ENCODE measurements around the gene MAP1A. TPM values are rescaled to one million over a fixed set of nuclear protein-coding genes. Genes with fewer than 3 reads are reported as not detected.

The MAP1A gene
- total RNA-seq, 2 experiments from 2014 or later, result 9.8 to 9.9 TPM

DNA sequence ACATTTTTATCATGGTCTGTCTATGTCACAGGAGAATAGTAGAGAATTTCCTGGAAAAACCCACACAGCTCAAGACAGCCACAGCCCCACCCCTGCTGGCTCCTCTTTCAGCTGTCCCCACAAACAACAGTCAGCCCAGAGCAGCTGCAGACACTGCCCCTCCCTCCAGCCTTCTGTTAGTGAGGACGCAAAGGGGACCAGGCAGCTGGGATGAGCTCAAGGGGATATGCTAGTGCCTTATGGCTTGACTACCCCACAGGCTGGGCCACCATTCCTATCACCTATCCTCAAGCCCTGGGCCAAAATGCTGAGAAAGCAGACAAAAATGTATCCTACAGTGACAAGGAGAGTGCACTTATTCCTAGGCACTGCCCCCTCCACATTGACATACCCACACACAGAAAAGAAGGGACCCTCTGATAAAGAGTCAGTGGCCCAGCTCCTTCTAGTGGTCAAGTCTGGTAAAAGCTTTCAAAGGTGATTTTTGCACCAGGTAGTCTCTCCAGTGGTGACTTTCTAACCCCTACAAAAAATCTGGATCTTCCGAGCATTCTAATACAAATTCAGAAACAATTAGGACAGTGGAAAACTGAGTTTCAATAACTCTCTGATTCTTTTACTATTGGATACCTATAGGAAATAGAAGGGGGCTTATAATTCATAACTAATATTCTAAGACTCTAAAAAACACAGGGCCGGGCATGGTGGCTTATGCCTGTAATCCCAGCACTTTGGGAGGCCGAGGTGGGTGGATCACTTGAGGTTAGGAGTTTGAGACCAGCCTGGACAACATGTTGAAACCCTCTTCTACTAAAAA is 3.0 kb upstream of the MAP1A start:
- CTCF ChIA-PET, result interaction anchor here (0.9 to 6.4 kb wide), 9 partner anchors 9 to 97 kb away, joined by 3 to 59 read pairs (median 5); partner anchors contain the start of gene TP53BP1
- DNase-seq, result peak; percentile 42
- POLR2A ChIA-PET, result interaction anchor here (0.7 kb wide), 1 partner anchor 41 kb away, joined by 3 read pairs; no protein-coding TSS in a partner anchor
- Mint-ChIP-seq H3K27me3 (peaks cover 29% of the 10 kb centered on the region), H3K4me3 (peak overlapping the region; percentile 54), H3K9me3 (no peaks in the 10 kb centered on the region), H3K4me1 (peaks cover 78% of the 10 kb centered on the region), H3K27ac (peak overlapping the region; percentile 82), H3K36me3 (ENCODE audit: low read depth) (peaks cover 7% of the 10 kb centered on the region)

- no peak for DNase-seq
- Mint-ChIP-seq H3K4me3 (no peak overlapping the region), H3K4me1 (peaks cover 67% of the 10 kb centered on the region), H3K27me3 (peaks cover 29% of the 10 kb centered on the region), H3K36me3 (ENCODE audit: low read depth) (peaks cover 7% of the 10 kb centered on the region), H3K9me3 (no peaks in the 10 kb centered on the region), H3K27ac (no peak overlapping the region)
- CTCF ChIA-PET, result interaction anchor here (1.2 to 6.4 kb wide), 5 partner anchors 10 to 31 kb away, joined by 4 to 59 read pairs (median 8); no protein-coding TSS in a partner anchor
- POLR2A ChIA-PET, result no interaction called here
Observed at GRCh38 chr15:43515741-43516140, 1.7 kb upstream of the MAP1A start.

- Mint-ChIP-seq H3K36me3 (ENCODE audit: low read depth) (peaks cover 10% of the 10 kb centered on the region), H3K4me1 (peaks cover 66% of the 10 kb centered on the region), H3K27me3 (peaks cover 29% of the 10 kb centered on the region), H3K9me3 (no peaks in the 10 kb centered on the region), H3K27ac (peak overlapping the region; percentile 41), H3K4me3 (no peak overlapping the region)
- no peak for DNase-seq
- ChIA-PET CTCF (interaction anchor here (0.6 to 6.4 kb wide), 5 partner anchors 9 to 61 kb away, joined by 4 to 59 read pairs (median 8); no protein-coding TSS in a partner anchor), POLR2A (no interaction called here)
Observed at GRCh38 chr15:43516185-43516584, 1.2 kb upstream of the MAP1A start.

- ChIA-PET POLR2A (no interaction called here), CTCF (interaction anchor here (0.6 to 6.4 kb wide), 3 partner anchors 9 to 61 kb away, joined by 5 to 59 read pairs (median 7); no protein-coding TSS in a partner anchor)
- H3K27ac Mint-ChIP-seq, result no peak overlapping the region
- peaks cover 59% of the 10 kb centered on the region for H3K4me1 Mint-ChIP-seq
- peaks cover 10% of the 10 kb centered on the region for H3K36me3 Mint-ChIP-seq (ENCODE audit: low read depth)
- H3K27me3 Mint-ChIP-seq, result peaks cover 28% of the 10 kb centered on the region
- H3K4me3 Mint-ChIP-seq, result no peak overlapping the region
- H3K9me3 Mint-ChIP-seq, result no peaks in the 10 kb centered on the region
- no peak for DNase-seq
Observed at GRCh38 chr15:43516801-43517353, 531 bp upstream of the MAP1A start.

- Mint-ChIP-seq H3K4me1 (peaks cover 46% of the 10 kb centered on the region), H3K27ac (no peak overlapping the region), H3K27me3 (peaks cover 22% of the 10 kb centered on the region), H3K9me3 (no peaks in the 10 kb centered on the region), H3K4me3 (no peak overlapping the region), H3K36me3 (ENCODE audit: low read depth) (peaks cover 6% of the 10 kb centered on the region)
- POLR2A ChIA-PET, result no interaction called here
- CTCF ChIA-PET, result interaction anchor here (0.7 to 1.9 kb wide), 3 partner anchors 9 to 1854 kb away, joined by 3 to 6 read pairs (median 5); partner anchors contain the start of gene TP53BP1
- no peak for DNase-seq
Observed at GRCh38 chr15:43518197-43518761, 871 bp downstream of the MAP1A start.

GRCh38 chr15:43519196-43519595 is 1.8 kb downstream of the MAP1A start:
- H3K27ac Mint-ChIP-seq, result no peak overlapping the region
- ChIA-PET POLR2A (no interaction called here), CTCF (interaction anchor here (1.9 kb wide), 1 partner anchor 26 kb away, joined by 6 read pairs; the partner anchor contains the start of gene TP53BP1)
- DNase-seq, result no peak
- peaks cover 22% of the 10 kb centered on the region for H3K27me3 Mint-ChIP-seq
- peaks cover 38% of the 10 kb centered on the region for H3K4me1 Mint-ChIP-seq
- H3K36me3 Mint-ChIP-seq (ENCODE audit: low read depth), result peaks cover 6% of the 10 kb centered on the region
- no peaks in the 10 kb centered on the region for H3K9me3 Mint-ChIP-seq
- H3K4me3 Mint-ChIP-seq, result no peak overlapping the region

DNA sequence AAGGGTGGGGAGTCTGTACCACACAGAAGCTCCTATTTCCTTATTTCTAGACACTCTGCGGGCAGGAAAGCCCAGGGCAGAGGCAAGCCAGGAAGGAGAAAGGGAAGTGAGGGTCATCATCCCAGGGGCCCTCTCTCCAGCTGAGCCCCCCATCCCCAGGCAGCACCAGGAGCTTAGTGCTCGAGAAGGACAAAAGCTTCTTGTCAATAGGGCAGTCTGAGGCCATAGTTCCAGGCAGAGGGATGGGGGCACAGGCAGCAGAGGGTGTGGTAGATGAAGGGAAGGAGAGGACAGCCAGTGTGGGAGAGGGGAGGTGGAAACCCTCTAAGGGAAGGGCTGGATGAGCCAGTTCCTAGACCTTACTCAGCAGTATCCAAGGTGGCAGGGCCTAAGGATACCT is 2.7 kb downstream of the MAP1A start:
- no peak overlapping the region for H3K4me3 Mint-ChIP-seq
- H3K36me3 Mint-ChIP-seq (ENCODE audit: low read depth), result peaks cover 6% of the 10 kb centered on the region
- peaks cover 41% of the 10 kb centered on the region for H3K4me1 Mint-ChIP-seq
- DNase-seq, result no peak
- ChIA-PET POLR2A (no interaction called here), CTCF (interaction anchor here (0.5 kb wide), 1 partner anchor 1224 kb away, joined by 7 read pairs; no protein-coding TSS in a partner anchor)
- no peaks in the 10 kb centered on the region for H3K9me3 Mint-ChIP-seq
- H3K27me3 Mint-ChIP-seq, result peaks cover 22% of the 10 kb centered on the region
- H3K27ac Mint-ChIP-seq, result no peak overlapping the region

GRCh38 chr15:43521419-43521818 is 4.0 kb downstream of the MAP1A start:
- ChIA-PET CTCF (interaction anchor here (8.1 kb wide), 1 partner anchor 8 kb away, joined by 59 read pairs; no protein-coding TSS in a partner anchor), POLR2A (no interaction called here)
- H3K9me3 Mint-ChIP-seq, result no peaks in the 10 kb centered on the region
- no peak overlapping the region for H3K27ac Mint-ChIP-seq
- no peak for DNase-seq
- peaks cover 41% of the 10 kb centered on the region for H3K4me1 Mint-ChIP-seq
- peaks cover 17% of the 10 kb centered on the region for H3K27me3 Mint-ChIP-seq
- no peak overlapping the region for H3K4me3 Mint-ChIP-seq
- peaks cover 6% of the 10 kb centered on the region for H3K36me3 Mint-ChIP-seq (ENCODE audit: low read depth)

DNA sequence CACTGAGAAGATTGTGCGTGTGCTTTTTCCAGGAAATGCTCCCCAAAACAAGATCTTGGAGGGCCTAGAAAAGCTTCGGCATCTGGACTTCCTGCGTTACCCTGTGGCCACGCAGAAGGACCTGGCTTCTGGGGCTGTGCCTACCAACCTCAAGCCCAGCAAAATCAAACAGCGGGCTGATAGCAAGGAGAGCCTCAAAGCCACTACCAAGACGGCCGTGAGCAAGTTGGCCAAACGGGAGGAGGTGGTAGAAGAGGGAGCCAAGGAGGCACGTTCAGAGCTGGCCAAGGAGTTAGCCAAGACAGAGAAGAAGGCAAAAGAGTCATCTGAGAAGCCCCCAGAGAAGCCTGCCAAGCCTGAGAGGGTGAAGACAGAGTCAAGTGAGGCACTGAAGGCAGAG is 4.8 kb downstream of the MAP1A start:
- peaks cover 12% of the 10 kb centered on the region for H3K27me3 Mint-ChIP-seq
- peaks cover 6% of the 10 kb centered on the region for H3K36me3 Mint-ChIP-seq (ENCODE audit: low read depth)
- ChIA-PET POLR2A (no interaction called here), CTCF (interaction anchor here (8.1 kb wide), 1 partner anchor 9 kb away, joined by 59 read pairs; no protein-coding TSS in a partner anchor)
- H3K9me3 Mint-ChIP-seq, result no peaks in the 10 kb centered on the region
- no peak overlapping the region for H3K4me3 Mint-ChIP-seq
- H3K4me1 Mint-ChIP-seq, result peaks cover 40% of the 10 kb centered on the region
- no peak for DNase-seq
- no peak overlapping the region for H3K27ac Mint-ChIP-seq

- CTCF ChIA-PET, result interaction anchor here (8.1 kb wide), 1 partner anchor 10 kb away, joined by 59 read pairs; no protein-coding TSS in a partner anchor
- Mint-ChIP-seq H3K27ac (no peak overlapping the region), H3K9me3 (no peaks in the 10 kb centered on the region), H3K27me3 (peaks cover 6% of the 10 kb centered on the region), H3K4me1 (peaks cover 29% of the 10 kb centered on the region), H3K4me3 (no peak overlapping the region), H3K36me3 (ENCODE audit: low read depth) (peaks cover 6% of the 10 kb centered on the region)
- POLR2A ChIA-PET, result no interaction called here
- DNase-seq, result no peak
Observed at GRCh38 chr15:43523646-43524045, 6.2 kb downstream of the MAP1A start.

- Mint-ChIP-seq H3K36me3 (ENCODE audit: low read depth) (peaks cover 6% of the 10 kb centered on the region), H3K4me1 (peaks cover 23% of the 10 kb centered on the region), H3K27ac (no peak overlapping the region), H3K9me3 (no peaks in the 10 kb centered on the region), H3K4me3 (no peak overlapping the region), H3K27me3 (no peaks in the 10 kb centered on the region)
- no peak for DNase-seq
- POLR2A ChIA-PET, result no interaction called here
- CTCF ChIA-PET, result interaction anchor here (8.1 kb wide), 1 partner anchor 11 kb away, joined by 59 read pairs; no protein-coding TSS in a partner anchor
Observed at GRCh38 chr15:43524254-43524845, 6.9 kb downstream of the MAP1A start.

DNA sequence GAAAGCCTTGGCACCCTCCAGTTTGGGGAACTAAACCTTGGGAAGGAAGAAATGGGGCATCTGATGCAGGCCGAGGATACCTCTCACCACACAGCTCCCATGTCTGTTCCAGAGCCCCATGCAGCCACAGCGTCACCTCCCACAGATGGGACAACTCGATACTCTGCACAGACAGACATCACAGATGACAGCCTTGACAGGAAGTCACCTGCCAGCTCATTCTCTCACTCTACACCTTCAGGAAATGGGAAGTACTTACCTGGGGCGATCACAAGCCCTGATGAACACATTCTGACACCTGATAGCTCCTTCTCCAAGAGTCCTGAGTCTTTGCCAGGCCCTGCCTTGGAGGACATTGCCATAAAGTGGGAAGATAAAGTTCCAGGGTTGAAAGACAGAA is 7.7 kb downstream of the MAP1A start:
- H3K27me3 Mint-ChIP-seq, result no peaks in the 10 kb centered on the region
- H3K9me3 Mint-ChIP-seq, result no peaks in the 10 kb centered on the region
- H3K27ac Mint-ChIP-seq, result no peak overlapping the region
- POLR2A ChIA-PET, result no interaction called here
- H3K4me3 Mint-ChIP-seq, result no peak overlapping the region
- peaks cover 23% of the 10 kb centered on the region for H3K4me1 Mint-ChIP-seq
- no peak for DNase-seq
- CTCF ChIA-PET, result interaction anchor here (8.1 kb wide), 1 partner anchor 12 kb away, joined by 59 read pairs; no protein-coding TSS in a partner anchor
- peaks cover 6% of the 10 kb centered on the region for H3K36me3 Mint-ChIP-seq (ENCODE audit: low read depth)

Measured in activated CD4-positive, alpha-beta T cell treated with anti-CD3 and anti-CD28 coated beads, Interleukin-2, amount 10 ng/mL, durations not matched to agents 7 days and 5 days (primary cell).